T-cell (primary cell): ENCODE measurements around the gene MYF5. TPM values are rescaled to one million over a fixed set of nuclear protein-coding genes. Genes with fewer than 3 reads are reported as not detected.

Experiments used
- ATAC-seq, 4 experiments: fragments of 200-7000 bp in 3 of 4; fragments of 150-1000 bp in 1 of 4; cut with Tn5 transposase; replicated peaks in 1 of 4; 1 replicate in 3 of 4; 2 replicates in 1 of 4; pipeline ENCODE4 v1.10.0; 2021; ENCODE audit warnings: moderate library complexity in 3 of 4, mild to moderate bottlenecking in 2 of 4, moderate number of reproducible peaks in 1 of 4
- CTCF ChIA-PET, 2 donors: fragments of 300-600 bp; sonication (Branson Sonifier 250); formaldehyde crosslinking; loops; one replicate each; lab custom pipeline; 2022; ENCODE audit warnings: antibody characterized with exemption in 2 of 2; lab: Charles Lee
- POLR2A ChIA-PET, 2 donors: fragments of 300-600 bp; sonication (Branson Sonifier 250); formaldehyde crosslinking; loops; one replicate each; lab custom pipeline; 2022; ENCODE audit warnings: antibody characterized with exemption in 2 of 2; lab: Charles Lee
- DNase-seq, 35 experiments: peaks; one replicate each; pipeline versions ENCODE4 v3.0.0 to v3.0.0-alpha.2; 2013 to 2023
- H3K27ac ChIP-seq: one replicate; pipeline ENCODE4 v1.5.1; 2013; ENCODE audit warnings: low read length
- H3K27me3 ChIP-seq, 2 experiments: replicated peaks in 1 of 2; 1 replicate in 1 of 2; 2 replicates in 1 of 2; pipeline versions ENCODE4 v1.6.1 to v1.7.0; 2013; ENCODE audit warnings: low read length in 1 of 2, mixed read lengths in 1 of 2; ENCODE audit not compliant: control insufficient read depth in 2 of 2, insufficient read depth in 2 of 2; ENCODE audit errors: extremely low read depth in 1 of 2
- H3K36me3 ChIP-seq, 2 donors: 1 replicate in 1 of 2; 2 replicates in 1 of 2; pipeline versions ENCODE4 v1.6.1 to v1.7.0; 2013; ENCODE audit warnings: low read length in 1 of 2; ENCODE audit not compliant: control insufficient read depth in 2 of 2, insufficient read depth in 1 of 2; ENCODE audit errors: extremely low read depth in 1 of 2
- H3K4me1 ChIP-seq, 2 experiments: 1 replicate in 1 of 2; 2 replicates in 1 of 2; pipeline versions ENCODE4 v1.6.1 to v1.7.0; 2013; ENCODE audit warnings: low read length in 2 of 2, mixed read lengths in 1 of 2; ENCODE audit not compliant: insufficient read depth in 2 of 2, control insufficient read depth in 1 of 2; ENCODE audit errors: extremely low read depth in 1 of 2
- H3K4me3 ChIP-seq, 2 donors: 1 replicate in 1 of 2; 2 replicates in 1 of 2; pipeline versions ENCODE4 v1.5.1 to v1.7.0; 2013; ENCODE audit warnings: mild to moderate bottlenecking in 2 of 2, low read length in 1 of 2, moderate library complexity in 1 of 2; ENCODE audit not compliant: control insufficient read depth in 1 of 2; ENCODE audit errors: extremely low read depth in 1 of 2
- H3K9me3 ChIP-seq: 2 replicates; pipeline ENCODE4 v1.7.0; 2013
- H3K27ac Mint-ChIP-seq, 2 donors: one replicate each; pipeline ENCODE4 v1.8.0; 2020 to 2021; ENCODE audit warnings: mild to moderate bottlenecking in 2 of 2, mixed read lengths in 2 of 2
- H3K27me3 Mint-ChIP-seq, 2 donors: one replicate each; pipeline ENCODE4 v1.8.0; 2021 to 2022; ENCODE audit warnings: mixed read lengths in 2 of 2
- H3K36me3 Mint-ChIP-seq: one replicate; pipeline ENCODE4 v1.8.0; 2021; ENCODE audit warnings: mixed read lengths
- H3K4me1 Mint-ChIP-seq, 3 donors: one replicate each; pipeline ENCODE4 v1.8.0; 2020 to 2022; ENCODE audit warnings: mixed read lengths in 3 of 3, mild to moderate bottlenecking in 1 of 3
- H3K4me3 Mint-ChIP-seq, 3 donors: one replicate each; pipeline ENCODE4 v1.8.0; 2020 to 2022; ENCODE audit warnings: mild to moderate bottlenecking in 3 of 3, mixed read lengths in 3 of 3, moderate library complexity in 3 of 3
- H3K9me3 Mint-ChIP-seq, 3 donors: one replicate each; pipeline ENCODE4 v1.8.0; 2020 to 2022; ENCODE audit warnings: mixed read lengths in 3 of 3
- WGBS: methylation state at CpG from one replicate; pipeline ENCODE4 v1.1.5; 2013; ENCODE audit warnings: missing lambda C conversion rate; ENCODE audit not compliant: insufficient coverage; 5-methylcytosine and 5-hydroxymethylcytosine counted together
- total RNA-seq, 35 experiments: library from RNA in 6 of 35; stranded (reverse) in 6 of 35; fragments of 120-200 nt in 1 of 35; gene quantifications; one replicate each; pipeline versions ENCODE4 v1.2.1 to v1.2.4 and lab custom pipeline; 2013 to 2026

MYF5 gene
- total RNA-seq, 5 donors from 2014 or later (not counting 1 experiment from before 2014, with no cell fraction given), result not detected

- no peak overlapping the region for H3K27ac ChIP-seq
- H3K36me3 ChIP-seq, result no peaks in the 10 kb centered on the region
- Mint-ChIP-seq H3K9me3 (peaks cover 0 to 5% (median 0%) of the 10 kb centered on the region in 3 donors), H3K27me3 (peaks cover 35 to 50% of the 10 kb centered on the region in 2 donors), H3K36me3 (no peaks in the 10 kb centered on the region), H3K27ac (no peak overlapping the region), H3K4me3 (no peak overlapping the region), H3K4me1 (peaks cover 0 to 4% (median 0%) of the 10 kb centered on the region in 3 donors)
- peaks cover 15 to 20% of the 10 kb centered on the region in 2 experiments for H3K27me3 ChIP-seq
- H3K4me3 ChIP-seq, result no peak overlapping the region
- ChIA-PET CTCF (no interaction called here), POLR2A (no interaction called here)
- no peak for DNase-seq
- no peaks in the 10 kb centered on the region for H3K9me3 ChIP-seq
- no CpG with 5 or more reads among the region's 1 CpG for WGBS
- no peaks in the 10 kb centered on the region for H3K4me1 ChIP-seq
- no peak for ATAC-seq
Measured at GRCh38 chr12:80710727-80711449, 5.8 kb upstream of the MYF5 start.

- H3K27ac ChIP-seq, result no peak overlapping the region
- H3K27ac Mint-ChIP-seq, result no peak overlapping the region
- no peak overlapping the region for H3K4me3 Mint-ChIP-seq
- ChIA-PET POLR2A (no interaction called here), CTCF (no interaction called here)
- no peaks in the 10 kb centered on the region for H3K9me3 ChIP-seq
- H3K4me3 ChIP-seq, result no peak overlapping the region
- DNase-seq (no peak), ATAC-seq (no peak)
- no peaks in the 10 kb centered on the region for H3K4me1 ChIP-seq
- H3K4me1 Mint-ChIP-seq, result peaks cover 0 to 4% (median 0%) of the 10 kb centered on the region in 3 donors
- WGBS, result no CpG with 5 or more reads among the region's 1 CpG
- no peaks in the 10 kb centered on the region for H3K36me3 ChIP-seq
- peaks cover 41 to 52% of the 10 kb centered on the region in 2 donors for H3K27me3 Mint-ChIP-seq
- no peaks in the 10 kb centered on the region for H3K36me3 Mint-ChIP-seq
- H3K27me3 ChIP-seq, result peaks cover 13 to 28% of the 10 kb centered on the region in 2 experiments
- H3K9me3 Mint-ChIP-seq, result peaks cover 0 to 5% (median 0%) of the 10 kb centered on the region in 3 donors
Measured at GRCh38 chr12:80711866-80712265, 4.8 kb upstream of the MYF5 start.

GRCh38 chr12:80712866-80713265 lies 3.8 kb upstream of the MYF5 start:
- Mint-ChIP-seq H3K4me1 (peaks cover 0 to 4% (median 0%) of the 10 kb centered on the region in 3 donors), H3K27me3 (peaks cover 33 to 43% of the 10 kb centered on the region in 2 donors), H3K36me3 (no peaks in the 10 kb centered on the region), H3K9me3 (peaks cover 0 to 5% (median 0%) of the 10 kb centered on the region in 3 donors), H3K27ac (no peak overlapping the region), H3K4me3 (no peak overlapping the region)
- DNase-seq (no peak), ATAC-seq (no peak)
- ChIA-PET CTCF (no interaction called here), POLR2A (no interaction called here)
- H3K4me3 ChIP-seq, result no peak overlapping the region
- H3K27ac ChIP-seq, result no peak overlapping the region
- no peaks in the 10 kb centered on the region for H3K9me3 ChIP-seq
- no peaks in the 10 kb centered on the region for H3K36me3 ChIP-seq
- no peaks in the 10 kb centered on the region for H3K4me1 ChIP-seq
- peaks cover 15 to 30% of the 10 kb centered on the region in 2 experiments for H3K27me3 ChIP-seq

GRCh38 chr12:80713419-80713818 lies 3.3 kb upstream of the MYF5 start:
- POLR2A ChIA-PET, result no interaction called here
- H3K27me3 Mint-ChIP-seq, result peaks cover 32 to 41% of the 10 kb centered on the region in 2 donors

GRCh38 chr12:80714055-80714454 lies 2.7 kb upstream of the MYF5 start:
- Mint-ChIP-seq H3K36me3 (no peaks in the 10 kb centered on the region), H3K4me3 (no peak overlapping the region), H3K27ac (no peak overlapping the region), H3K9me3 (no peaks in the 10 kb centered on the region), H3K4me1 (peaks cover 0 to 4% (median 0%) of the 10 kb centered on the region in 3 donors), H3K27me3 (peaks cover 27 to 36% of the 10 kb centered on the region in 2 donors)
- H3K36me3 ChIP-seq, result no peaks in the 10 kb centered on the region
- no peaks in the 10 kb centered on the region for H3K4me1 ChIP-seq
- H3K27ac ChIP-seq, result no peak overlapping the region
- ATAC-seq (no peak), DNase-seq (no peak)
- WGBS, result 5% methylated on average over 10 of the region's 16 CpGs
- H3K9me3 ChIP-seq, result no peaks in the 10 kb centered on the region
- H3K4me3 ChIP-seq, result no peak overlapping the region
- peaks cover 17 to 20% of the 10 kb centered on the region in 2 experiments for H3K27me3 ChIP-seq
- POLR2A ChIA-PET, result no interaction called here
- CTCF ChIA-PET, result no interaction called here

More at GRCh38 chr12:80713419-80713818, 3.3 kb upstream of the MYF5 start:
- H3K27ac ChIP-seq, result no peak overlapping the region
- no peak overlapping the region for H3K27ac Mint-ChIP-seq
- H3K36me3 ChIP-seq, result no peaks in the 10 kb centered on the region
- peaks cover 17 to 25% of the 10 kb centered on the region in 2 experiments for H3K27me3 ChIP-seq
- no peak for DNase-seq
- CTCF ChIA-PET, result no interaction called here
- H3K4me1 ChIP-seq, result no peaks in the 10 kb centered on the region
- peaks cover 0 to 4% (median 0%) of the 10 kb centered on the region in 3 donors for H3K9me3 Mint-ChIP-seq
- no peak overlapping the region for H3K4me3 Mint-ChIP-seq
- 29% methylated on average over 1 of the region's 4 CpGs for WGBS
- H3K4me3 ChIP-seq, result no peak overlapping the region
- H3K9me3 ChIP-seq, result no peaks in the 10 kb centered on the region
- H3K36me3 Mint-ChIP-seq, result no peaks in the 10 kb centered on the region
- H3K4me1 Mint-ChIP-seq, result peaks cover 0 to 4% (median 0%) of the 10 kb centered on the region in 3 donors
- no peak for ATAC-seq

- no peaks in the 10 kb centered on the region for H3K9me3 Mint-ChIP-seq
- H3K4me1 Mint-ChIP-seq, result peaks cover 0 to 4% (median 0%) of the 10 kb centered on the region in 3 donors
- no peak for ATAC-seq
- Histone ChIP-seq H3K4me1 (no peaks in the 10 kb centered on the region), H3K27me3 (peaks cover 17 to 20% of the 10 kb centered on the region in 2 experiments), H3K4me3 (no peak overlapping the region), H3K9me3 (no peaks in the 10 kb centered on the region), H3K36me3 (no peaks in the 10 kb centered on the region), H3K27ac (no peak overlapping the region)
- WGBS, result 62% methylated on average over 3 of the region's 3 CpGs
- CTCF ChIA-PET, result no interaction called here
- POLR2A ChIA-PET, result no interaction called here
- H3K4me3 Mint-ChIP-seq, result no peak overlapping the region
- H3K27ac Mint-ChIP-seq, result no peak overlapping the region
- no peaks in the 10 kb centered on the region for H3K36me3 Mint-ChIP-seq
- DNase-seq, result no peak
- peaks cover 25 to 32% of the 10 kb centered on the region in 2 donors for H3K27me3 Mint-ChIP-seq
Measured at GRCh38 chr12:80714846-80715245, 1.9 kb upstream of the MYF5 start.
